Endothelial cell of umbilical vein (primary cell): ENCODE measurements around the gene ZNF697. TPM values are rescaled to one million over a fixed set of nuclear protein-coding genes. Genes with fewer than 3 reads are reported as not detected.
A peak's percentile ranks its signal among the peaks of the same experiment; 100 is the strongest.
"Not testable (repeated sequence)": the region's sequence is repeated elsewhere in the genome, so short reads cannot be mapped to it uniquely, and the experiment has no call there.

Experiments used
- BruUV-seq: library from RNA; stranded (reverse); fragments of 400-500 nt; replicated peaks from 2 replicates; lab custom pipeline; 2021; lab: Mats Ljungman, UMichigan
- CTCF ChIA-PET: fragments of 300-600, 350-600 bp; sonication (Branson Sonifier 250); formaldehyde crosslinking; loops from one replicate; lab custom pipeline; 2021; ENCODE audit warnings: antibody characterized with exemption, inconsistent platforms; lab: Charles Lee
- POLR2A ChIA-PET: fragments of 300-600, 350-600 bp; sonication (Branson Sonifier 250); formaldehyde crosslinking; loops from one replicate; lab custom pipeline; 2021; ENCODE audit warnings: antibody characterized with exemption, inconsistent platforms; lab: Charles Lee
- DNase-seq: peaks from one replicate; pipeline ENCODE4 v3.0.0-alpha.2; 2011; ENCODE audit warnings: low read depth, low spot score
- FAIRE-seq: peaks from 2 replicates; lab custom pipeline; 2011; peaks lifted over from hg19 to GRCh38; lab: Jason Lieb, UNC
- H2AFZ ChIP-seq: 2 replicates; pipeline ENCODE4 v1.6.0; 2012; ENCODE audit warnings: low read depth, low read length, control low read depth, inconsistent platforms
- H3K27ac ChIP-seq: 2 replicates; pipeline ENCODE4 v1.5.1; 2011; ENCODE audit warnings: low read depth, mild to moderate bottlenecking, control low read depth, low read length, moderate library complexity; ENCODE audit not compliant: insufficient read depth
- H3K27me3 ChIP-seq, 2 experiments: 2 replicates each; pipeline versions ENCODE4 v1.6.0 to v1.6.1; 2011; ENCODE audit warnings: low read length in 2 of 2, mixed read lengths in 1 of 2; ENCODE audit not compliant: control insufficient read depth in 2 of 2, insufficient read depth in 2 of 2
- H3K36me3 ChIP-seq, 2 experiments: 2 replicates in 1 of 2; 3 replicates in 1 of 2; pipeline ENCODE4 v1.5.1; 2011; ENCODE audit warnings: low read length in 2 of 2, mild to moderate bottlenecking in 1 of 2, moderate library complexity in 1 of 2; ENCODE audit not compliant: control insufficient read depth in 2 of 2, insufficient read depth in 2 of 2; ENCODE audit errors: extremely low read depth in 1 of 2
- H3K4me1 ChIP-seq: 3 replicates; pipeline ENCODE4 v1.5.1; 2011; ENCODE audit warnings: mild to moderate bottlenecking, low read length; ENCODE audit not compliant: control insufficient read depth, insufficient read depth; ENCODE audit errors: extremely low read depth
- H3K4me2 ChIP-seq: 2 replicates; pipeline ENCODE4 v1.6.1; 2011; ENCODE audit warnings: low read length, control low read depth, mixed read lengths; ENCODE audit not compliant: insufficient read depth
- H3K4me3 ChIP-seq, 3 experiments: fragments of 200-600 bp in 1 of 3; sonication (generic), shearing (Covaris generic) in 1 of 3; replicated peaks in 1 of 3; 2 replicates each; pipeline ENCODE4 v1.5.1; 2011 to 2016; ENCODE audit warnings: control low read depth in 3 of 3, low read length in 3 of 3, mild to moderate bottlenecking in 2 of 3, inconsistent platforms in 1 of 3, low read depth in 1 of 3, moderate library complexity in 1 of 3; ENCODE audit not compliant: insufficient read depth in 1 of 3
- H3K79me2 ChIP-seq: 2 replicates; pipeline ENCODE4 v1.6.0; 2012; ENCODE audit warnings: low read length, inconsistent platforms; ENCODE audit not compliant: control insufficient read depth, insufficient read depth
- H3K9ac ChIP-seq: replicated peaks from 2 replicates; pipeline ENCODE3; 2011; ENCODE audit warnings: low read length, control low read depth; ENCODE audit not compliant: insufficient read depth; ENCODE audit errors: extremely low read depth
- H3K9me1 ChIP-seq: replicated peaks from 3 replicates; pipeline ENCODE4 v1.6.0; 2011; ENCODE audit warnings: mild to moderate bottlenecking, low read length; ENCODE audit not compliant: control insufficient read depth, insufficient read depth; ENCODE audit errors: extremely low read depth
- H3K9me3 ChIP-seq: replicated peaks from 2 replicates; pipeline ENCODE4 v1.5.1; 2012; ENCODE audit warnings: low read length, inconsistent platforms; ENCODE audit not compliant: control insufficient read depth, insufficient read depth
- H4K20me1 ChIP-seq: replicated peaks from 2 replicates; pipeline ENCODE3; 2011; ENCODE audit warnings: mild to moderate bottlenecking, low read length; ENCODE audit not compliant: control insufficient read depth, insufficient read depth; ENCODE audit errors: extremely low read depth
- EZH2 ChIP-seq: IDR thresholded peaks from 2 replicates; pipeline ENCODE4 v1.6.1; 2012; ENCODE audit warnings: borderline replicate concordance, low read depth, mild to moderate bottlenecking, moderate library complexity, low read length, inconsistent platforms; ENCODE audit not compliant: severe bottlenecking
- FOS ChIP-seq: IDR thresholded peaks from 2 replicates; pipeline ENCODE4 v1.6.1; 2011; ENCODE audit warnings: mild to moderate bottlenecking, low read length, moderate library complexity, borderline replicate concordance; ENCODE audit not compliant: insufficient read depth
- GATA2 ChIP-seq: IDR thresholded peaks from 2 replicates; pipeline ENCODE4 v1.7.0; 2011; ENCODE audit warnings: low read depth, mild to moderate bottlenecking, moderate library complexity, mixed read lengths, low read length; ENCODE audit not compliant: insufficient read length, insufficient read depth
- JUN ChIP-seq: IDR thresholded peaks from 2 replicates; pipeline ENCODE4 v1.6.1; 2011; ENCODE audit warnings: borderline replicate concordance, low read depth; ENCODE audit not compliant: insufficient read length, insufficient read depth
- MYC ChIP-seq: IDR thresholded peaks from one replicate; pipeline ENCODE4 v1.6.1; 2011; ENCODE audit warnings: mild to moderate bottlenecking, low read depth, low read length
- POLR2A ChIP-seq: IDR thresholded peaks from 2 replicates; pipeline ENCODE4 v1.6.1; 2012; ENCODE audit warnings: low read depth, mild to moderate bottlenecking, control low read depth, low read length
- POLR2AphosphoS5 ChIP-seq: IDR thresholded peaks from 2 replicates; pipeline ENCODE4 v1.6.1; 2012; ENCODE audit warnings: low read depth, mild to moderate bottlenecking, control low read depth, low read length, moderate library complexity; ENCODE audit not compliant: insufficient read depth
- dilution Hi-C: fragments of 300-500 bp; cut with MboI; formaldehyde crosslinking; loops from one replicate; pipeline ENCODE4 v1.15.0; 2019; ENCODE audit warnings: low sequenced_read_pairs; ENCODE audit not compliant: extremely low pct_ligation_motif_present
- intact Hi-C: fragments of 100-400 bp; cut with micrococcal nuclease; formaldehyde crosslinking; loops from one replicate; pipeline ENCODE4 v1.10.0; 2022
- polyA plus RNA-seq, 4 experiments: library from polyadenylated mRNA; depleted of rRNA in 3 of 4; stranded (reverse) in 3 of 4; unstranded in 1 of 4; fragments of >200 nt; gene quantifications; 2 replicates each; pipeline versions ENCODE4 v1.2.1 to v1.2.3, GENCODE V29; 2011 to 2012; ENCODE audit warnings: missing spikeins in 1 of 4
- total RNA-seq: library from RNA; stranded (reverse); gene quantifications from 2 replicates; pipeline ENCODE4 v1.2.3, GENCODE V29; 2021
- TF ChIP-seq, protein P1 (sequence below), 2 donors: IDR thresholded peaks; 1 replicate in 1 of 2; 2 replicates in 1 of 2; pipeline ENCODE4 v1.5.1; 2011; ENCODE audit warnings: low read length in 2 of 2, mild to moderate bottlenecking in 2 of 2, moderate library complexity in 2 of 2, control low read depth in 1 of 2, inconsistent platforms in 1 of 2, low read depth in 1 of 2; ENCODE audit not compliant: insufficient read depth in 1 of 2; ENCODE audit errors: extremely low read depth in 1 of 2
- TF ChIP-seq, protein P2 (sequence below): IDR thresholded peaks from 2 replicates; pipeline ENCODE4 v1.6.1; 2011; ENCODE audit not compliant: insufficient read depth, insufficient read length

The ZNF697 gene
- total and polyA plus RNA-seq, 2 donors (not counting 3 experiments of a cell fraction or from before 2014, with no cell fraction given), result 6.2 to 14.1 TPM

DNA sequence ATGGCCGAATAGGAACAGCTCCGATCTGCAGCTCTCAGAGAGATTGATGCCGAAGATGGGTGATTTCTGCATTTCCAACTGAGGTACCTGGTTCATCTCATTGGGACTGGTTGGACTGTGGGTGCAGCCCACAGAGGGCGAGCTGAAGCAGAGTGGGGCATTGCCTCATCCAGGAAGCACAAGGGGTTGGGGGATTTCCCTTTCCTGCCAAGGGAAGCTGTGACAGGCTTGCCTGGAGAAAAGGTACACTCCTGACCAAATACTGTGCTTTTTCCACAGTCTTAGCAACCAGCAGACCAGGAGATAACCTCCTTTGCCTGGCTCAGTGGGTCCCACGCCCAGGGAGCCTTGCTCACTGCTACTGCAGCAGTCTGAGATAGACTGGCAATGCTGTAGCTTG, 74.2 kb downstream of the ZNF697 start:
- no peak overlapping the region for H3K9ac ChIP-seq
- H3K4me1 ChIP-seq, result peaks cover 5% of the 10 kb centered on the region
- DNase-seq (no peak), FAIRE-seq (no peak)
- H3K9me3 ChIP-seq, result no peaks in the 10 kb centered on the region
- H3K27ac ChIP-seq, result no peak overlapping the region
- no peak overlapping the region for H3K4me2 ChIP-seq
- H3K27me3 ChIP-seq, result peaks cover 0 to 3% of the 10 kb centered on the region in 2 experiments
- intact Hi-C loops, result loop anchor here (5.0 kb wide), 1 partner anchor 33 kb away; no protein-coding TSS in a partner anchor
- H3K36me3 ChIP-seq, result no peaks in the 10 kb centered on the region
- TF ChIP-seq JUN (no peak), GATA2 (no peak), EZH2 (no peak), MYC (no peak), POLR2AphosphoS5 (no peak), POLR2A (no peak), FOS (no peak)
- TF ChIP-seq, protein P1, sequence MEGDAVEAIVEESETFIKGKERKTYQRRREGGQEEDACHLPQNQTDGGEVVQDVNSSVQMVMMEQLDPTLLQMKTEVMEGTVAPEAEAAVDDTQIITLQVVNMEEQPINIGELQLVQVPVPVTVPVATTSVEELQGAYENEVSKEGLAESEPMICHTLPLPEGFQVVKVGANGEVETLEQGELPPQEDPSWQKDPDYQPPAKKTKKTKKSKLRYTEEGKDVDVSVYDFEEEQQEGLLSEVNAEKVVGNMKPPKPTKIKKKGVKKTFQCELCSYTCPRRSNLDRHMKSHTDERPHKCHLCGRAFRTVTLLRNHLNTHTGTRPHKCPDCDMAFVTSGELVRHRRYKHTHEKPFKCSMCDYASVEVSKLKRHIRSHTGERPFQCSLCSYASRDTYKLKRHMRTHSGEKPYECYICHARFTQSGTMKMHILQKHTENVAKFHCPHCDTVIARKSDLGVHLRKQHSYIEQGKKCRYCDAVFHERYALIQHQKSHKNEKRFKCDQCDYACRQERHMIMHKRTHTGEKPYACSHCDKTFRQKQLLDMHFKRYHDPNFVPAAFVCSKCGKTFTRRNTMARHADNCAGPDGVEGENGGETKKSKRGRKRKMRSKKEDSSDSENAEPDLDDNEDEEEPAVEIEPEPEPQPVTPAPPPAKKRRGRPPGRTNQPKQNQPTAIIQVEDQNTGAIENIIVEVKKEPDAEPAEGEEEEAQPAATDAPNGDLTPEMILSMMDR (IDR thresholded peaks at IDR 0.05; ENCODE audit: extremely low read depth in 1 of 2, insufficient read depth in 1 of 2, low read depth in 1 of 2, low read length in 2 of 2), result no peak
- TF ChIP-seq, protein P2, sequence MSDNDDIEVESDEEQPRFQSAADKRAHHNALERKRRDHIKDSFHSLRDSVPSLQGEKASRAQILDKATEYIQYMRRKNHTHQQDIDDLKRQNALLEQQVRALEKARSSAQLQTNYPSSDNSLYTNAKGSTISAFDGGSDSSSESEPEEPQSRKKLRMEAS, result no peak
- H2AFZ ChIP-seq, result no peak overlapping the region
- BruUV-seq, result no TSS peak
- H4K20me1 ChIP-seq, result no peaks in the 10 kb centered on the region
- dilution Hi-C loops, result no loop called here
- POLR2A ChIA-PET, result no interaction called here
- H3K79me2 ChIP-seq, result no peaks in the 10 kb centered on the region
- no peak overlapping the region for H3K4me3 ChIP-seq
- no peaks in the 10 kb centered on the region for H3K9me1 ChIP-seq
- CTCF ChIA-PET, result interaction anchor here (2.6 kb wide), 1 partner anchor 37 kb away, joined by 5 read pairs; no protein-coding TSS in a partner anchor

DNA sequence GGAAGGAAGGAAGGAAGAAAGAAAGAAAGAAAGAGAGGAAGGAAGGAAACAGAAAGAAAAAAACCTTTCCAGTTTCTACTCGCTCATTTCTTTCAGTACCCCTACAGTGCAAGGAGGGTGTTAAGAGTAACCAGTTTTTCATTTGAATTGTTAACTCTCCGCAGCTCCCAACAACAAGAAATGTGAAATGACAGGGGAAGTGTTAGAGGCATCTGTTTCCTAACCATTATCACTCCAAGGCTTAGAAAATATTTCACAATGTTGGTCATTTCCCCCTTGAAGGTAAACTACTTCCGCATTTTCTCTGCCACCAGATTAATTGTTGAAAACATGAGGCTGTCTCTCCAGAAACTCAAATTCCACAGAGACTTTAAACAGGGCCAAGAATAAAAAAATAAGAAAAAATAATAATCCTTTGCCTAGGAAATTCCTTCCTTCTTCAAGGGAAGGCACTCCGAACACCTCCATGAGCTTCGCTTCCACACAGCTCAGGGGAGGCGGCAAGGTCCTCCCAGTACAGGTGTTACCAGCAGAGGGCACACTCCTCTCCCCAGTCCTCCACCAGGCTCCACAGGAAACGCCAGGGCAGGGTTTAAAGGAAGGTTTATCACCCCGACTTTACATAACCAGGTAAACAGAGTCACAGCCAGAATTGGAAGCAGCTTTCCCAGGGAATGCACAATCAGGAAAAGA, 78.0 kb downstream of the ZNF697 start:
- POLR2A ChIA-PET, H3K9ac ChIP-seq, dilution Hi-C loops, H3K36me3 ChIP-seq, CTCF ChIA-PET, H3K9me3 ChIP-seq, H3K4me3 ChIP-seq, H4K20me1 ChIP-seq, H2AFZ ChIP-seq, BruUV-seq, H3K4me1 ChIP-seq, H3K79me2 ChIP-seq, H3K27ac ChIP-seq, H3K9me1 ChIP-seq, H3K4me2 ChIP-seq, H3K27me3 ChIP-seq: not testable (repeated sequence)
- peak; percentile 81 for FAIRE-seq
- intact Hi-C loops, result loop anchor here (5.0 kb wide), 1 partner anchor 37 kb away; no protein-coding TSS in a partner anchor
- peak; percentile 22 for DNase-seq
